IPS-20b (cell line): ENCODE measurements around the gene SPTBN1.

Experiments used
- H3K27ac ChIP-seq: one replicate; pipeline ENCODE4 v1.5.1; 2013; ENCODE audit warnings: low read length
- H3K27me3 ChIP-seq: 2 replicates; pipeline ENCODE4 v1.6.1; 2013; ENCODE audit warnings: mild to moderate bottlenecking, low read length, inconsistent platforms; ENCODE audit not compliant: insufficient read depth
- H3K36me3 ChIP-seq: 2 replicates; pipeline ENCODE4 v1.6.1; 2013; ENCODE audit warnings: low read depth, mild to moderate bottlenecking, inconsistent platforms, low read length, moderate library complexity; ENCODE audit not compliant: insufficient read depth
- H3K4me1 ChIP-seq: 2 replicates; pipeline ENCODE4 v1.6.1; 2013; ENCODE audit warnings: mild to moderate bottlenecking, control low read depth, inconsistent platforms, low read length, moderate library complexity; ENCODE audit not compliant: insufficient read depth
- H3K4me3 ChIP-seq: 2 replicates; pipeline ENCODE4 v1.5.1; 2013; ENCODE audit warnings: mild to moderate bottlenecking, low read length, inconsistent platforms
- H3K9ac ChIP-seq: 2 replicates; pipeline ENCODE4 v1.6.1; 2013; ENCODE audit warnings: low read depth, mild to moderate bottlenecking, inconsistent platforms, low read length, moderate library complexity
- H3K9me3 ChIP-seq: 2 replicates; pipeline ENCODE4 v1.6.1; 2013; ENCODE audit warnings: mild to moderate bottlenecking, low read depth, low read length, inconsistent platforms; ENCODE audit not compliant: insufficient read depth

Gene SPTBN1

GRCh38 chr2:54455563-54456361, at the start of gene SPTBN1:
Gene SPTBN1, plus strand, starts transcription at chr2:54456327. Its CDS starts 70,092 bp downstream, at chr2:54526419.
- Histone ChIP-seq H3K27ac (no peak within 1 kb of the TSS), H3K36me3 (no peaks in the 10 kb centered on the region), H3K9me3 (no peaks in the 10 kb centered on the region), H3K9ac (peak within 1 kb of the TSS; percentile 81; the same call in 1 of the 2 replicates), H3K4me1 (peaks cover 16% of the 10 kb centered on the region), H3K27me3 (peaks cover 36% of the 10 kb centered on the region), H3K4me3 (peak within 1 kb of the TSS; percentile 98)

GRCh38 chr2:54407693-54408092, 48.4 kb upstream of the SPTBN1 start:
- Histone ChIP-seq H3K27ac (no peak overlapping the region), H3K36me3 (no peaks in the 10 kb centered on the region)

GRCh38 chr2:54408288-54408687, 47.8 kb upstream of the SPTBN1 start:
- no peaks in the 10 kb centered on the region for H3K36me3 ChIP-seq
- no peak overlapping the region for H3K27ac ChIP-seq
- no peaks in the 10 kb centered on the region for H3K27me3 ChIP-seq
- H3K9ac ChIP-seq = no peak overlapping the region
- H3K4me1 ChIP-seq = no peaks in the 10 kb centered on the region
- no peaks in the 10 kb centered on the region for H3K9me3 ChIP-seq
- no peak overlapping the region for H3K4me3 ChIP-seq

More at GRCh38 chr2:54407693-54408092, 48.4 kb upstream of the SPTBN1 start:
- H3K4me1 ChIP-seq = no peaks in the 10 kb centered on the region
- H3K9ac ChIP-seq = no peak overlapping the region
- H3K4me3 ChIP-seq = no peak overlapping the region
- no peaks in the 10 kb centered on the region for H3K9me3 ChIP-seq
- no peaks in the 10 kb centered on the region for H3K27me3 ChIP-seq

GRCh38 chr2:54409752-54410151, 46.4 kb upstream of the SPTBN1 start:
- no peaks in the 10 kb centered on the region for H3K27me3 ChIP-seq
- H3K4me3 ChIP-seq = no peak overlapping the region
- no peaks in the 10 kb centered on the region for H3K36me3 ChIP-seq
- H3K27ac ChIP-seq = no peak overlapping the region
- no peaks in the 10 kb centered on the region for H3K4me1 ChIP-seq
- H3K9ac ChIP-seq = no peak overlapping the region
- H3K9me3 ChIP-seq = no peaks in the 10 kb centered on the region

GRCh38 chr2:54411801-54412354, 44.2 kb upstream of the SPTBN1 start:
- Histone ChIP-seq H3K27ac (no peak overlapping the region), H3K9ac (no peak overlapping the region), H3K36me3 (no peaks in the 10 kb centered on the region), H3K27me3 (no peaks in the 10 kb centered on the region), H3K9me3 (no peaks in the 10 kb centered on the region), H3K4me1 (no peaks in the 10 kb centered on the region), H3K4me3 (no peak overlapping the region)

- H3K27me3 ChIP-seq = no peaks in the 10 kb centered on the region
- H3K27ac ChIP-seq = no peak overlapping the region
- H3K9ac ChIP-seq = no peak overlapping the region
Observed at GRCh38 chr2:54416166-54416813, 39.8 kb upstream of the SPTBN1 start.

GRCh38 chr2:54416938-54417337, 39.2 kb upstream of the SPTBN1 start:
- no peaks in the 10 kb centered on the region for H3K27me3 ChIP-seq

More at GRCh38 chr2:54416166-54416813, 39.8 kb upstream of the SPTBN1 start:
- H3K9me3 ChIP-seq = no peaks in the 10 kb centered on the region
- H3K36me3 ChIP-seq = no peaks in the 10 kb centered on the region
- H3K4me1 ChIP-seq = no peaks in the 10 kb centered on the region
- H3K4me3 ChIP-seq = no peak overlapping the region

GRCh38 chr2:54417577-54417976, 38.5 kb upstream of the SPTBN1 start:
- Histone ChIP-seq H3K36me3 (no peaks in the 10 kb centered on the region), H3K27me3 (no peaks in the 10 kb centered on the region), H3K4me3 (no peak overlapping the region), H3K9ac (no peak overlapping the region), H3K9me3 (no peaks in the 10 kb centered on the region), H3K27ac (no peak overlapping the region), H3K4me1 (no peaks in the 10 kb centered on the region)

More at GRCh38 chr2:54416938-54417337, 39.2 kb upstream of the SPTBN1 start:
- no peak overlapping the region for H3K4me3 ChIP-seq
- H3K36me3 ChIP-seq = no peaks in the 10 kb centered on the region
- no peaks in the 10 kb centered on the region for H3K4me1 ChIP-seq
- H3K9ac ChIP-seq = no peak overlapping the region
- H3K27ac ChIP-seq = no peak overlapping the region
- H3K9me3 ChIP-seq = no peaks in the 10 kb centered on the region

GRCh38 chr2:54419388-54419787, 36.7 kb upstream of the SPTBN1 start:
- no peak overlapping the region for H3K27ac ChIP-seq
- H3K9me3 ChIP-seq = no peaks in the 10 kb centered on the region
- no peak overlapping the region for H3K9ac ChIP-seq
- H3K4me3 ChIP-seq = no peak overlapping the region
- no peaks in the 10 kb centered on the region for H3K36me3 ChIP-seq
- H3K27me3 ChIP-seq = no peaks in the 10 kb centered on the region
- no peaks in the 10 kb centered on the region for H3K4me1 ChIP-seq

- Histone ChIP-seq H3K27ac (no peak overlapping the region), H3K9ac (no peak overlapping the region), H3K27me3 (no peaks in the 10 kb centered on the region), H3K4me3 (no peak overlapping the region), H3K9me3 (no peaks in the 10 kb centered on the region), H3K4me1 (no peaks in the 10 kb centered on the region), H3K36me3 (no peaks in the 10 kb centered on the region)
Observed at GRCh38 chr2:54419855-54420523, 36.1 kb upstream of the SPTBN1 start.

- no peaks in the 10 kb centered on the region for H3K36me3 ChIP-seq
- H3K4me1 ChIP-seq = no peaks in the 10 kb centered on the region
- no peaks in the 10 kb centered on the region for H3K27me3 ChIP-seq
- H3K27ac ChIP-seq = no peak overlapping the region
- no peak overlapping the region for H3K4me3 ChIP-seq
- H3K9me3 ChIP-seq = no peaks in the 10 kb centered on the region
- no peak overlapping the region for H3K9ac ChIP-seq
Observed at GRCh38 chr2:54420524-54421172, 35.5 kb upstream of the SPTBN1 start.
